ENCODE results near the gene NKX2-8.

DNA sequence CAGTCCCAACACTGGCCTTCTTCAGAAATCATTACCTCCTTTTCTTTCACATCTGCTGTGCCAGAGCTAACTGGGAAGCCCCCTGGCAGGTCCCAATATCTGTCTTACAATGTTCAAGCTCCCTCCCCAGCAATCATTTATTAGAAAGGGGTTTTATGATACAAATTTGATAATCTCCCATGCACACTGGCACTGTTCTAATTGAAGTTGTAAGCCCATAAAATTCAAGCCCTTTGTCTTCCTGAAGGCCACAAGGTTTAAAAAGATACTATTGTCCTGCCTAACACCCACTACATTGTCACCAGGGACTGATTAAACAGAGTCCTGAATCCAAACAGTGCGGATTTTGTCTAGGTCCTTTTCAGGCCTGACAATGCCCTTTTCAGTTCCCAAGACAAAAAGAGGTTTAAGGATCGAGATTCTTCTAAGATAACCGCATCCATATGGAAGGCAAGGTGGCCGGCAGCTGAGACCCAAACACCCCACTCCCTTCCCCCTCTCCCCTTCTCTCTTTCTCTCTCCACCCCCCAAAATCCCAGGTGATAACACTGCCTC, 3.3 kb downstream of the NKX2-8 start:
- TF ChIP-seq, protein P1, sequence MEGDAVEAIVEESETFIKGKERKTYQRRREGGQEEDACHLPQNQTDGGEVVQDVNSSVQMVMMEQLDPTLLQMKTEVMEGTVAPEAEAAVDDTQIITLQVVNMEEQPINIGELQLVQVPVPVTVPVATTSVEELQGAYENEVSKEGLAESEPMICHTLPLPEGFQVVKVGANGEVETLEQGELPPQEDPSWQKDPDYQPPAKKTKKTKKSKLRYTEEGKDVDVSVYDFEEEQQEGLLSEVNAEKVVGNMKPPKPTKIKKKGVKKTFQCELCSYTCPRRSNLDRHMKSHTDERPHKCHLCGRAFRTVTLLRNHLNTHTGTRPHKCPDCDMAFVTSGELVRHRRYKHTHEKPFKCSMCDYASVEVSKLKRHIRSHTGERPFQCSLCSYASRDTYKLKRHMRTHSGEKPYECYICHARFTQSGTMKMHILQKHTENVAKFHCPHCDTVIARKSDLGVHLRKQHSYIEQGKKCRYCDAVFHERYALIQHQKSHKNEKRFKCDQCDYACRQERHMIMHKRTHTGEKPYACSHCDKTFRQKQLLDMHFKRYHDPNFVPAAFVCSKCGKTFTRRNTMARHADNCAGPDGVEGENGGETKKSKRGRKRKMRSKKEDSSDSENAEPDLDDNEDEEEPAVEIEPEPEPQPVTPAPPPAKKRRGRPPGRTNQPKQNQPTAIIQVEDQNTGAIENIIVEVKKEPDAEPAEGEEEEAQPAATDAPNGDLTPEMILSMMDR (conservative IDR thresholded peaks at IDR 0.05 in 1 of 2, IDR thresholded peaks at IDR 0.05 in 1 of 2; ENCODE audit: low read depth in 1 of 2, low read length in 2 of 2), result no peak
- TF ChIP-seq EZH2 (IDR thresholded peaks at IDR 0.05; ENCODE audit: low read length, missing control alignments), result no peak

Measured in fibroblast of lung (primary cell).